ENCODE results near the gene SH3GL1.

The SH3GL1 gene

GRCh38 chr19:4322942-4323665, 77.2 kb downstream of the SH3GL1 start:
- DNase-seq (ENCODE audit: low read depth in 2 of 2, low spot score in 1 of 2): no peak

DNA sequence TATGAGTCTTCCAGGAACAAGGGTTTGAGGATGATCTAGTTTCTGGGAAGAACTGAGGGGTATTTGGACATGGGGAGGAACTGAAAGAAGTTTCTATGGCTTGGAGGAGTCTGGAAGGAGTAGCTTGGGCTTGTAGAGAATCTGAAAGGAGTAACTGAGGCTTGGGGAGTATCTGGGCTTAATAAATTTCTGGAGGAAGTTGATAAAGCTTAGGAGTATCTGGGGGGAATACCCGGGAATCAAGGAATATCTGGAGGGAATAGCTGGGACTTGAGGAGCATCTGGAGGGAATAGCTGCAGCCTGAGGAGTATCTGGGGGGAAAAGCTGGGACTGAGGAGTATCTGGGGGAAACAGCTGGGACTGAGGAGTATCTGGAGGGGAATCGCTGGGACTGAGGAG, 79.9 kb downstream of the SH3GL1 start:
- DNase-seq (ENCODE audit: low read depth in 2 of 2, low spot score in 1 of 2): no peak

DNA sequence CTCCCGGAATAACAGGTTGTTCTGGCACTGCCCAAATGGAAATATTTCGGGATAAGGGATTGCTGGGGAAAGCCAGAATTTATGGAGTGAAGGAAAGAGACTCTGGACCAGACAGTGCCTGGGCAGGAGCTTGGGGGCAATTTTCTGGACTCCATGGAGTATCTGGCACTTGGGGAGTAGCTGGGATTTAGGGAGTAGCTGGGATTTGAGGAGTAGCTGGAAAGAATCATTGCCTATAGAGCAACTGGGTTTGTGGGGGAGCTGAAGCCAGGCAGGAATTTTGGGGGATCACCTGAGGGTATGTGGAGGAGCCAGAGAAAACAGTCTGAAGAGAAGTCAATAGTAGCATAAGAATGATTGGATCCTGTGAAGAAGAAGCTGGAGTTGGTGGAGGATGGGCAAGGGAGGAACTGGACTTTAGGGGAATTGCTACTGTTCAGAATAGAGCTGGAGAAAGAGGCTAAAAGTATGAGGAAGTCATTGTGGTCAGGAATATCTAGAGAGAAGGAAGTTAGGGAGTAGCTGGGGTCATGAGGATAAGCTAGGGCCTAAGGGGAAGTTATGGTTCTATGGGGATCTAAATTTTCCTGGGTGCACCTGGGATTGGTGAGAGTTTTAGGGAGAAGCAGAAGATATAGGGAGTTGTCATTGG, 81.2 kb downstream of the SH3GL1 start:
- no peak for DNase-seq (ENCODE audit: low read depth in 2 of 2, low spot score in 1 of 2)

- no peak for DNase-seq (ENCODE audit: low read depth in 2 of 2, low spot score in 1 of 2)
These were observed 81.9 kb downstream of the SH3GL1 start for GRCh38 chr19:4318460-4318859.

DNA sequence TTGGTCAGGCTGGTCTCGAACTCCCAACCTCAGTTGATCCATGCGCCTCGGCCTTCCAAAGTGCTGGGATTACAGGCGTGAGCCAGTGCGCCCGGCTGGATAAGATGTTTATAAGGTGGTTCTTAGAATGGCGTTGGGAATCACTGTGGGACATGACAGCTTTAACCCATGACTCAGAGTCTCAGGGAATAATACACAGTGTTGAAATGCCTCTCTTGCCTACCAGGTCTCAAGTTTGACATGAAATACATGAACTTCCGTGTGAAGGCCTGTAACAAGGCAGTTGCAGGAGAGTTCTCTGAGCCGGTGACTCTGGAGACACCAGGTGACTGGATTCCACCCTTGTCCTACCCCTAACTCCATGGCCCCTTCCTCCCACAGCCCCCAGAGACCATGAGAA, 83.4 kb downstream of the SH3GL1 start:
- DNase-seq (ENCODE audit: low read depth in 2 of 2, low spot score in 1 of 2): no peak

DNA sequence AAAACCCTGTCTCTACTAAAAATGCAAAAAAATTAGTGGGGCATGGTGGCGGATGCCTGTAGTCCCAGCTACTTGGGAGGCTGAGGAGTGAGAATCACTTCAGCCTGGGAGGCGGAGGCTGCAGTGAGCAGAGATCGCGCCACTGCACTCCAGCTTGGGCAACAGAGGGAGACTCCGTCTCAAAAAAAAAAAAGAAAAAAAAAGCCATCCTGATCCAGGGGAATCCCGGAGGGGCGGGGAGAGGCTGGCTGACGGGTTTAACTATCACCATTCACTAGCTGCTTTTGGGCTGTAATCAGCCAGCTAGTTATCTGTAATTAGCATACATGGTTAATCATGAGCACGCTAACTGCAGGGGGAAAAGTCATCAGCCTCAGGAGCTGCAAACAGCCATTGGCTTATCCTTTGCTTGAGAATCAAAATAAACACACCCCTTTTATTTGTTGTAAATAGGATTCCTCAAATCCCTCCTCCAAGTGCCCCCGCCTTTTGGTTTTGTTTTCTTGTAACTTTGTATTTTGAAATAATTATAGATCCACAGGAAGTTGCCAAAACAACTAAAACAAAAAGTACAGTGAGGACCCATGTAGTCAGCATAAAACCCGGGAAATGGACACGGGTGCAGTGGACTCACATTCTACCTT, 86.4 kb downstream of the SH3GL1 start:
- DNase-seq (ENCODE audit: low read depth in 2 of 2, low spot score in 1 of 2): no peak

All from stimulated activated CD8-positive, alpha-beta memory T cell treated with anti-CD3 and anti-CD28 coated beads, Interleukin-4, amount 100 ng/mL, for 1 hour (primary cell).